ENCODE measurements around the gene GPAT3. TPM values are rescaled to one million over a fixed set of nuclear protein-coding genes. Genes with fewer than 3 reads are reported as not detected.
A peak's percentile ranks its signal among the peaks of the same experiment; 100 is the strongest.
"Not testable (repeated sequence)": the region's sequence is repeated elsewhere in the genome, so short reads cannot be mapped to it uniquely, and the experiment has no call there.

GPAT3 gene
- total and polyA plus RNA-seq, 7 donors = 4.6 to 23.1 (median 13.0) TPM

GRCh38 chr4:83509156-83509585, 26.7 kb upstream of the GPAT3 start:
- DNase-seq = peak; percentile 76
- intact Hi-C loops (cut with DNase I) = loop anchor here (1.0 kb wide), 1 partner anchor 131 kb away; no protein-coding TSS in a partner anchor
- not testable (repeated sequence) for H3K4me3 ChIP-seq, H3K27me3 ChIP-seq, H3K4me1 ChIP-seq, H3K27ac ChIP-seq, H3K36me3 ChIP-seq, H3K9me3 ChIP-seq
- 57 to 67% methylated on average over 3 of the region's 3 CpGs for WGBS, 2 donors
- peak; percentile 71 to 86 (median 77) for TF ChIP-seq CTCF (IDR thresholded peaks at IDR 0.05)
- TF ChIP-seq POLR2AphosphoS5 (IDR thresholded peaks at IDR 0.05) = peak in 2 of 4 donors; percentile 44 to 62

GRCh38 chr4:83510442-83510841, 25.5 kb upstream of the GPAT3 start:
- no peaks in the 10 kb centered on the region for H3K9me3 ChIP-seq
- no peak for DNase-seq
- no peak overlapping the region for H3K27ac ChIP-seq
- 90 to 94% methylated on average over 4 of the region's 4 CpGs for WGBS, 2 donors
- TF ChIP-seq EP300 (IDR thresholded peaks at IDR 0.05) (no peak), POLR2A (IDR thresholded peaks at IDR 0.05) (no peak), CTCF (IDR thresholded peaks at IDR 0.05) (no peak), POLR2AphosphoS5 (IDR thresholded peaks at IDR 0.05) (no peak)
- H3K36me3 ChIP-seq = no peaks in the 10 kb centered on the region
- no peak overlapping the region for H3K4me3 ChIP-seq
- intact Hi-C loops (cut with DNase I) = no loop called here
- H3K27me3 ChIP-seq = no peaks in the 10 kb centered on the region
- H3K4me1 ChIP-seq = no peaks in the 10 kb centered on the region

DNA sequence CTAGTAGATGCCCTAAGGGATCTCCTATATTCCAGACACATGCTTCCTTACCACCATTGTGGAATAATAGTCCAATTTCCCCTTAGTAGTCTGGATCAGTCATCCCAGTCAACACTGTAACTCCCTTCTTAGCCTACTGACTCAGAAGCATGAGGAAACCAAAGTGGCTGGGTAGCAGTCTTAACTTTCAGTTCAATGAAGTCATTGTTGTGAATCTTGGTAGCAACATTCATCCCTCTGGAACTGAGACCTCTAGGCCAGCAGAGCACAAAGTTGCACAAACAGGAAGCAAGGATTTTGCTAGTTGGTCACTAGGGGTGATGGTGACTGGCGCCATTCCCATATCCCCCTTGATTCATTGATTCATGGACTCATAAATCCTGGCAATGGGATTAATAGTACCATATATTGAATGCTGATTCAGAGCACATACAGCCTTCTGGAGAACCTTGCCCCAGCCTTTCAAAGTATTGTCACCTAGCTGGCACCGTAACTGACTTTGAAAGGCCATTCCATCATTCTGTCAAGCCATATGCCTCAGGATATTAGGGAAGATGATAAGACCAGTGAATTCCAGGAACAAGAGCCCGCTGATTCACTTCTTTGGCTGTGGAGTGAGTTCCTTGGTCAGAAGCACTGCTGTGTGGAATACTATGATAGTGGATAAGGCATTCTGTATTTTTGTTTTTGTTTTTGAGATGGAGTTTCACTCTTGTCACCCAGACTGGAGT, 19.7 kb upstream of the GPAT3 start:
- TF ChIP-seq EP300 (IDR thresholded peaks at IDR 0.05) = no peak
- TF ChIP-seq CTCF (IDR thresholded peaks at IDR 0.05) = no peak
- no peak for TF ChIP-seq POLR2AphosphoS5 (IDR thresholded peaks at IDR 0.05)
- no peak for TF ChIP-seq POLR2A (IDR thresholded peaks at IDR 0.05)
- H3K27me3 ChIP-seq = no peaks in the 10 kb centered on the region
- intact Hi-C loops (cut with DNase I) = no loop called here
- no peaks in the 10 kb centered on the region for H3K4me1 ChIP-seq
- no peak overlapping the region for H3K4me3 ChIP-seq
- DNase-seq = no peak
- WGBS, 2 donors = 78 to 92% methylated on average over 3 of the region's 3 CpGs
- no peaks in the 10 kb centered on the region for H3K9me3 ChIP-seq
- H3K27ac ChIP-seq = no peak overlapping the region
- no peaks in the 10 kb centered on the region for H3K36me3 ChIP-seq

- Histone ChIP-seq H3K27ac (no peak overlapping the region), H3K27me3 (no peaks in the 10 kb centered on the region), H3K4me1 (no peaks in the 10 kb centered on the region), H3K9me3 (peaks cover 0 to 5% (median 2%) of the 10 kb centered on the region in 4 donors), H3K4me3 (no peak overlapping the region), H3K36me3 (no peaks in the 10 kb centered on the region)
- TF ChIP-seq POLR2A (IDR thresholded peaks at IDR 0.05) = no peak
- TF ChIP-seq CTCF (IDR thresholded peaks at IDR 0.05) = no peak
- no peak for TF ChIP-seq EP300 (IDR thresholded peaks at IDR 0.05)
- TF ChIP-seq POLR2AphosphoS5 (IDR thresholded peaks at IDR 0.05) = no peak
- DNase-seq = no peak
- intact Hi-C loops (cut with DNase I) = no loop called here
- WGBS, 2 donors = 71 to 76% methylated on average over 3 of the region's 3 CpGs
Observed at GRCh38 chr4:83522239-83522638, 13.7 kb upstream of the GPAT3 start.

DNA sequence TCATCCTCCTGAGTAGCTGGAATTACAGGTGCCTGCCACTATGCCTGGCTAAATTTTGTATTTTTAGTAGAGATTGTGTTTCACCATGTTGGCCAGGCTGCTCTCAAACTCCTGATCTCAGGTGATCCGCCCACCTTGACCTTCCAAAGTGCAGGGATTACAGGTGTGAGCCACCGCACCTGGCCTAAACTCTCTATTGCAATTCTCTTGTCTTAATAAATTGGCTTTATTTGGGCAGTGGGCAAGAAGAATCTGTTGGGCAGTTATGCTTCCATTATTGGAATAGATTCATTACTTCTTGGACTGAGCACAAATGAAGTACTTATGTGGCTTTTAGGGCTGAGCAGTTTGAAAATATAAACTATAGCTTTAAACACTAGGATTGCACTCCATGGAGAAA, 8.2 kb upstream of the GPAT3 start:
- Histone ChIP-seq H3K9me3 (peaks cover 0 to 8% (median 2%) of the 10 kb centered on the region in 4 donors), H3K27ac (no peak overlapping the region), H3K4me3 (no peak overlapping the region), H3K27me3 (no peaks in the 10 kb centered on the region), H3K4me1 (no peaks in the 10 kb centered on the region), H3K36me3 (no peaks in the 10 kb centered on the region)
- no peak for DNase-seq
- 89 to 96% methylated on average over 2 of the region's 2 CpGs for WGBS, 2 donors
- no peak for TF ChIP-seq POLR2A (IDR thresholded peaks at IDR 0.05)
- TF ChIP-seq POLR2AphosphoS5 (IDR thresholded peaks at IDR 0.05) = no peak
- no peak for TF ChIP-seq CTCF (IDR thresholded peaks at IDR 0.05)
- TF ChIP-seq EP300 (IDR thresholded peaks at IDR 0.05) = no peak
- intact Hi-C loops (cut with DNase I) = no loop called here
